LNCAP (cell line): Measurements from ENCODE around the gene FRMD3.

Experiments used
- CTCF ChIP-seq: fragments of 450-650 bp; IDR thresholded peaks from 2 replicates; pipeline ENCODE4 v1.5.1; 2017; ENCODE audit warnings: mild to moderate bottlenecking

FRMD3 gene

GRCh38 chr9:83405759-83406158 lies 132.4 kb downstream of the FRMD3 start:
- no peak for TF ChIP-seq CTCF

DNA sequence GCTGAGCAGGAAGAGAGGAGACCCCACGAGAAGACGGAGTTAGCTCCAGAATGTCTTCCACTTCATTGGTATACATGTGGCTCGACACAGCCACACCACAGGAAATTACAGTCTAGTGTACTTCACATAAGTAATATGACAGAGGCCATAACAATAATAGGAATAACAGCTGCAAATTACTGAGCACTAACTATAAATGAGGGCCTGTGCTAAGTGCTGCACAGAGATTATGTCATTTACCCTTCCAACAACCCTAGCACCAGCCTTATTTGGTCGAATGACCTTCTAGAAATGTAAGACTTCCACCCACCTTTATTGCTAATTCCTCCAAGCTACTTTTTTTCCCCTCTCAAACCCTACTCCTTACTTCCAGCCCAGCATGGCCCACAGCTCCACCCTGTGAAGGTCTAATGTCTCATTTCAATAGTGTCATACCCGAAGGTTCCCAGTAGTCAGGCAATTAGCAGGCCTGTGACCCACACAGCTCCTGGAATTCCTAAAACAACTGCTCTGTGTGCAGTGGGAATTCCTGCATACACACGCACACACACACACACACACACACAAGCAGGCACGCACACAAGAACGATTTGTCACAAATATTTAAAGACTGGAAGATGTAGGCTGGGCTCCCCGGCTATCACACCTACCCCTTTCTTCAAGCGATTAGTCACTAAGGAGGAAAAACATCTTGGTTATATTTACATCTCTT lies 134.5 kb downstream of the FRMD3 start:
- no peak for TF ChIP-seq CTCF

DNA sequence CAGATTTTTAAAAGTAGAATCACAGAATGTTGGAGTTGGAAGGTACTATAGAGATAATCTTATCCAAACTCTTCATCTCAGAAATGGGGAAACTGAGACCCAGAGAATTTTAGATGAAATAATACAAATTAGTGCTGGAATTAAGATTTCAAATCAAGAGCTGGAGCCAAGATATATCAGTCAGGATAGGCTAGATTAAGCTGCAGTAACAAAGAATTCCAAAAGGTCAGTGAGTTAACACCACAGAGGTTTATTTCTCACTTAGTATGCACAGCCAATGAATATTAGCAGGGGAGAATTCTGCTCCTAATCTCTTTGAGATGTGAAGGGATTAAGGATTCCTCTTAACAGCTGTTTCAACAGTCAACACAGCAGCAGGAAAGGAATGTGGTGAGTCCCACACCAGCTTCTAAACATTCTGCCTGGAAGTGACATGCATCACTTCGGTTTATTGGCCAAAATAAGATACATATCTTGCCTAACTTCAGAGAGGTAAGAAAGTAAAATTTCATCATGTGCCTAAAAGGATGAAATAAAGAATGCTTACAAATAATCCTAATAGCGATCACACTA lies 136.8 kb downstream of the FRMD3 start:
- no peak for TF ChIP-seq CTCF

- no peak for TF ChIP-seq CTCF
Measured at GRCh38 chr9:83396813-83397212, 141.4 kb downstream of the FRMD3 start.

DNA sequence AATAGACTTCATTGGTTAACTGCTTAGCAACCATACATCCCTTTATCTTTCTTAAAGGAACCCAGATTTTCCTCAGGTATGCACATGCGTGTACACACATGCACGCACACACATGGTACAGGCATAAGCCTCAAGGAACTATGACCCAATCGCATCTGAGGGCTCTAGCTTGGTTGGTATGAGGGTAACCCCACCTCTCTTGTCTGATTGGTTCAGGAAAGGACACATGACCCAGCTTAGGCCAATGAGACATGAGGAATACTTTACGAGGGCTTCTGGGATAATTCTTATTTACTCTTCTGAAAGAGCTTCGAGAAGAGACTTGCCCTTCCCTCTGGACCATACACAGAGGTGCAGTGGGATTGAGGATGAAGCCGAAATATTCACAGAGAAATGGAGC lies 141.9 kb downstream of the FRMD3 start:
- TF ChIP-seq CTCF = no peak

DNA sequence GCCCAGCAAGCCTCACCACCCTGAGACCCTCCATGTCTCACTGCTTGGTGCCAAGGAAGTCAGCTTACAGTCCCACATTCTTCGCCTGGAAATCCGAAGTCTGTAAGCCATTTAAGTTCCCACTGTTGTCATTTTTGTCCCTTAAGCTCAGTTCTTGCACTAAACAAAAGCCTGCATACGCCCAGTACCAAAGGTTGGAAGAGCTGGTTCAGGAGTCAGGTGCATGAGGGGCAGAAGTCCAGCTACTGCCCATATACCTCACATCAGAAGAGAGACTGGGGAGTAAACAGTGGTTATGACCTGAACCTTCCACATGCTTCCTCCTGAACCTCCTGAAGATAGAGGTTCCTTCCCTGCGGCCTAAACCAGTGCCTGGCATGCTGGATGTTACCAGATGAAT lies 146.0 kb downstream of the FRMD3 start:
- TF ChIP-seq CTCF = no peak

GRCh38 chr9:83388346-83388745 lies 149.9 kb downstream of the FRMD3 start:
- no peak for TF ChIP-seq CTCF
